Calu3 (cell line): ENCODE data around the gene TPP2. TPM values are rescaled to one million over a fixed set of nuclear protein-coding genes. Genes with fewer than 3 reads are reported as not detected.

ENCODE experiments used
- BruUV-seq: library from RNA; stranded (reverse); fragments of 400-500 nt; replicated peaks from 2 replicates; lab custom pipeline; 2021; lab: Mats Ljungman, UMichigan
- CTCF ChIA-PET: fragments of 300-600 bp; sonication (Branson Sonifier 250); formaldehyde crosslinking; loops from one replicate; lab custom pipeline; 2022; ENCODE audit warnings: antibody characterized with exemption; lab: Charles Lee
- DNase-seq: peaks from one replicate; pipeline ENCODE4 v3.0.0; 2022
- H3K27ac Mint-ChIP-seq: one replicate; pipeline ENCODE4 v1.8.0; 2022; ENCODE audit warnings: mixed read lengths; ENCODE audit not compliant: unreplicated experiment
- H3K27me3 Mint-ChIP-seq: one replicate; pipeline ENCODE4 v1.8.0; 2022; ENCODE audit warnings: mixed read lengths; ENCODE audit not compliant: unreplicated experiment
- H3K36me3 Mint-ChIP-seq: one replicate; pipeline ENCODE4 v1.8.0; 2022; ENCODE audit warnings: mild to moderate bottlenecking, moderate library complexity, mixed read lengths; ENCODE audit not compliant: insufficient read depth, unreplicated experiment
- H3K4me1 Mint-ChIP-seq: one replicate; pipeline ENCODE4 v1.8.0; 2022; ENCODE audit warnings: mild to moderate bottlenecking, low read depth, mixed read lengths; ENCODE audit not compliant: unreplicated experiment
- H3K4me3 Mint-ChIP-seq: one replicate; pipeline ENCODE4 v1.8.0; 2022; ENCODE audit warnings: mild to moderate bottlenecking, low read depth, moderate library complexity, mixed read lengths; ENCODE audit not compliant: unreplicated experiment
- H3K9me3 Mint-ChIP-seq: one replicate; pipeline ENCODE4 v1.8.0; 2022; ENCODE audit warnings: low read depth, mixed read lengths; ENCODE audit not compliant: unreplicated experiment
- CTCF ChIP-seq: fragments of 200-600 bp; IDR thresholded peaks from one replicate; pipeline ENCODE4 v1.8.0; 2022; ENCODE audit warnings: antibody characterized with exemption; ENCODE audit not compliant: unreplicated experiment
- intact Hi-C: fragments of 100-400 bp; cut with micrococcal nuclease; formaldehyde crosslinking; loops from one replicate; pipeline ENCODE4 v1.10.0; 2022; ENCODE audit not compliant: unreplicated experiment
- total RNA-seq: library from RNA; stranded (reverse); gene quantifications from 2 replicates; pipeline ENCODE4 v1.2.3, GENCODE V29; 2022

The TPP2 gene
- total RNA-seq, 1 experiment from 2014 or later, result 17.3 TPM

DNA sequence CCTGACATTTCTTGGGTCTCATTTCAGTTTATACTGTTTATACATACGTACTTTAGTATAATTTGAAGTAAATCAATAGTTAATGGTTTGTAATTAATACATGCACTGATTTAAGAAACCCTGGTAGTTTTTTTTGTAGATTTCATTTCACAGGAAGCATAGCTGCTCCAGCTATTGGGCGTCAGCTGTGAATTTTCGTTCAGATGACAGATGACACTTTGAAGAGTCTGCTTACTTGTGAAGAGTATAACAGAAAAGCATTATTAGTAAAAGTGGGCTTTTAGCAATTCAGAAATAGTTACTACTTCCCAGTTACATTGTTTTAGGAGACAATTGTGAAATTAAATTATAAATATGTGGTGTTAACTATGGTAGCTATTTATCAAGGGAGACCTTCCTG, 53.7 kb downstream of the TPP2 start:
- Mint-ChIP-seq H3K27me3 (no peaks in the 10 kb centered on the region), H3K9me3 (no peaks in the 10 kb centered on the region), H3K36me3 (no peaks in the 10 kb centered on the region), H3K27ac (no peak overlapping the region), H3K4me1 (no peaks in the 10 kb centered on the region), H3K4me3 (no peak overlapping the region)
- no peak for TF ChIP-seq CTCF
- DNase-seq, result no peak
- intact Hi-C loops, result no loop called here
- BruUV-seq, result no TSS peak
- CTCF ChIA-PET, result no interaction called here

GRCh38 chr13:102651392-102651791, 54.6 kb downstream of the TPP2 start:
- H3K27me3 Mint-ChIP-seq, result no peaks in the 10 kb centered on the region
- H3K4me1 Mint-ChIP-seq, result no peaks in the 10 kb centered on the region
- no TSS peak for BruUV-seq
- no peak overlapping the region for H3K27ac Mint-ChIP-seq
- H3K4me3 Mint-ChIP-seq, result no peak overlapping the region
- CTCF ChIA-PET, result no interaction called here
- TF ChIP-seq CTCF, result no peak
- DNase-seq, result no peak
- H3K36me3 Mint-ChIP-seq, result no peaks in the 10 kb centered on the region
- intact Hi-C loops, result no loop called here
- no peaks in the 10 kb centered on the region for H3K9me3 Mint-ChIP-seq

GRCh38 chr13:102651892-102652291, 55.1 kb downstream of the TPP2 start:
- intact Hi-C loops, result no loop called here
- BruUV-seq, result no TSS peak
- Mint-ChIP-seq H3K9me3 (no peaks in the 10 kb centered on the region), H3K27ac (no peak overlapping the region), H3K4me1 (no peaks in the 10 kb centered on the region), H3K4me3 (no peak overlapping the region), H3K36me3 (no peaks in the 10 kb centered on the region), H3K27me3 (no peaks in the 10 kb centered on the region)
- DNase-seq, result no peak
- TF ChIP-seq CTCF, result no peak
- CTCF ChIA-PET, result no interaction called here

DNA sequence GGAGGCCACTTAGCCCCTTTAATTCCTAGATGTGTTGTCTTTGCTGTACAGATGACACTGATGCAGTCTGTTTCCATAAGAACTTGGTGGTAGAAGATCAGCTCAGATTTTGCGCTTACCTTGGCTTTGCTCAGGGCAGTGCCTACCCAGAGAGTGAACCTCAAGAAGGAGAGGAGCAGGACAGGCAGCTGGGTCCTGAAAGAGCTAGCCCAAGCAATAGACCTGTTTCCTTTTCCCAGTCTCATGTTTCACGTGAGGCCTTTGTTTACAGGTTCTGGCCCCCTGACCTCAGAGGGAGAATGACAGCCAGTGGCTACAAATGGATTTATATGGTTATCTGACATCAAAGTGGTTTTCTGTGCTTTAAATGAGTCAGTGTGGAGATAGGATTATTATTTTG, 58.0 kb downstream of the TPP2 start:
- H3K4me3 Mint-ChIP-seq, result no peak overlapping the region
- CTCF ChIA-PET, result interaction anchor here (1.2 to 1.3 kb wide), 2 partner anchors 12 to 32 kb away, joined by 3 to 4 read pairs; no protein-coding TSS in a partner anchor
- H3K27me3 Mint-ChIP-seq, result no peaks in the 10 kb centered on the region
- no TSS peak for BruUV-seq
- H3K9me3 Mint-ChIP-seq, result no peaks in the 10 kb centered on the region
- no peak overlapping the region for H3K27ac Mint-ChIP-seq
- no peak for DNase-seq
- intact Hi-C loops, result no loop called here
- no peak for TF ChIP-seq CTCF
- H3K36me3 Mint-ChIP-seq, result no peaks in the 10 kb centered on the region
- H3K4me1 Mint-ChIP-seq, result no peaks in the 10 kb centered on the region

- H3K4me1 Mint-ChIP-seq, result no peaks in the 10 kb centered on the region
- CTCF ChIA-PET, result no interaction called here
- intact Hi-C loops, result no loop called here
- no peak overlapping the region for H3K27ac Mint-ChIP-seq
- H3K4me3 Mint-ChIP-seq, result no peak overlapping the region
- no peaks in the 10 kb centered on the region for H3K27me3 Mint-ChIP-seq
- TF ChIP-seq CTCF, result no peak
- DNase-seq, result no peak
- H3K9me3 Mint-ChIP-seq, result no peaks in the 10 kb centered on the region
- BruUV-seq, result no TSS peak
- H3K36me3 Mint-ChIP-seq, result no peaks in the 10 kb centered on the region
Measured at GRCh38 chr13:102657630-102658029, 60.8 kb downstream of the TPP2 start.
